ENCODE data around the gene BTN2A1. TPM values are rescaled to one million over a fixed set of nuclear protein-coding genes. Genes with fewer than 3 reads are reported as not detected.

BTN2A1 gene
- total and polyA plus RNA-seq, 10 of the 15 experiments (the other 5 are each of a cell fraction or from before 2014, with no cell fraction given): 8.2 to 28.0 (median 15.8) TPM

DNA sequence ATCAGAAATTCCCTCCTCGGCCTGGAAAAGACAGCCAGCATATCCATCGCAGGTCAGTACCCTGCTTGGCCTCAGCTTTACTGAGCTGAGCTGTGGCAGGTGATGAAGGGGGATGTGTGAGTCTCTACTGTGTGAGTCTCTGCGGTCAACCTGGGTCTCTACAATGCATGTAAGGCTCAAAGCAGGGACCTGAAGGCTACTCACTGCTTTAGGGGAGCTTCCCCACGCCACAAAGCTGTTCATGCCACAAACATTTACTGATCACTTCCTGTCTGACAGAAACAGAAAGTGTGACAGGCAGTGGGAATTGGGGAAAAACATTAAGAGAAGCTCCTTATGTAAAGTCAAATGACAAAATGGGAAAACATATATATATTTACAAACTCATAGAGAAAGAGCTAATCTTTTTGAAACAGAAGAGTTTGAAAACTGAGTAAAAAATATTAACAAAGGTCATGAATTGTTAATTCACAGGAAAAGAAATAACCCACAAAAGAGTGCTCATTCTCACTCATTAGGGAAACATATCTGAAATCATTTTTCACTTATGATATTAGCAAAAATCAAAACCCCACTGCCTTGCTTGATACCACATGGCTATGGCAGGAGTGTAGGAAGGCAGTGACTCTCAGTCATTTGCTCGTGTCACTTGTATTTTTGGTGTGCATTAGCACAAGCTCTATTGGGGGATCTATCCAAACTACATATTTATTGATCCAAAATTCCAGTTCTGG lies 11.7 kb upstream of the BTN2A1 start (continued):
- TF ChIP-seq TCF3 (IDR thresholded peaks at IDR 0.05; ENCODE audit: borderline replicate concordance, insufficient read depth, low read depth, low read length) (0 out of 2 replicates have a peak, but pooled peaks have one; percentile 44), MEF2B (IDR thresholded peaks at IDR 0.05; ENCODE audit: partially characterized antibody, poor library complexity, severe bottlenecking) (peak; percentile 48), USF2 (IDR thresholded peaks at IDR 0.05; ENCODE audit: borderline replicate concordance, low read depth, low read length) (no peak), MTA2 (IDR thresholded peaks at IDR 0.05; ENCODE audit: low read depth) (peak; percentile 79; the same call in 1 of the 2 replicates), IRF4 (IDR thresholded peaks at IDR 0.05; ENCODE audit: low read depth, low read length) (peak; percentile 77), ATF7 (IDR thresholded peaks at IDR 0.05; ENCODE audit: low read depth) (peak; percentile 68), IKZF2 (IDR thresholded peaks at IDR 0.05) (peak; percentile 95), ELK1 (IDR thresholded peaks at IDR 0.05; ENCODE audit: low read depth, low read length) (no peak), SIN3A (IDR thresholded peaks at IDR 0.05; ENCODE audit: low read depth, low read length) (no peak), NR2F1 (conservative IDR thresholded peaks at IDR 0.05) (peak; percentile 63), CUX1 (IDR thresholded peaks at IDR 0.05; ENCODE audit: insufficient replicate concordance, low read depth, low read length) (no peak), MYC (IDR thresholded peaks at IDR 0.05; ENCODE audit: insufficient read depth, insufficient read length, insufficient replicate concordance, low read length, severe bottlenecking) (no peak), CBX5 (IDR thresholded peaks at IDR 0.05; ENCODE audit: low read depth) (no peak), RB1 (IDR thresholded peaks at IDR 0.05; ENCODE audit: borderline replicate concordance) (no peak; the same call in 1 of the 2 replicates), BACH1 (IDR thresholded peaks at IDR 0.05; ENCODE audit: borderline replicate concordance) (no peak), EZH2 (IDR thresholded peaks at IDR 0.05; ENCODE audit: borderline replicate concordance, control insufficient read depth, low read depth, low read length) (no peak), DPF2 (IDR thresholded peaks at IDR 0.05) (peak; percentile 87), POU2F2 (IDR thresholded peaks at IDR 0.05; ENCODE audit: borderline replicate concordance, low read depth, low read length) (peak; percentile 57; the same call in 1 of the 3 replicates), SRF (IDR thresholded peaks at IDR 0.05; ENCODE audit: low read depth in 2 of 2, low read length in 2 of 2) (no peak), NR2C2 (IDR thresholded peaks at IDR 0.05; ENCODE audit: borderline replicate concordance, control insufficient read depth, insufficient read length, low read depth) (no peak), SP1 (IDR thresholded peaks at IDR 0.05; ENCODE audit: low read depth, low read length) (no peak), YBX1 (IDR thresholded peaks at IDR 0.05) (no peak), BCL11A (IDR thresholded peaks at IDR 0.05; ENCODE audit: low read depth, low read length) (peak; percentile 33; the same call in 1 of the 2 replicates), TBL1XR1 (IDR thresholded peaks at IDR 0.05; ENCODE audit: low read depth, low read length) (peak; percentile 60; the same call in 1 of the 2 replicates), BRCA1 (IDR thresholded peaks at IDR 0.05; ENCODE audit: low read depth, low read length) (no peak)

Measured in GM12878 (cell line).